ENCODE results near the gene TP53INP2.
"Not testable (repeated sequence)": the region's sequence is repeated elsewhere in the genome, so short reads cannot be mapped to it uniquely, and the experiment has no call there.

TP53INP2 gene

DNA sequence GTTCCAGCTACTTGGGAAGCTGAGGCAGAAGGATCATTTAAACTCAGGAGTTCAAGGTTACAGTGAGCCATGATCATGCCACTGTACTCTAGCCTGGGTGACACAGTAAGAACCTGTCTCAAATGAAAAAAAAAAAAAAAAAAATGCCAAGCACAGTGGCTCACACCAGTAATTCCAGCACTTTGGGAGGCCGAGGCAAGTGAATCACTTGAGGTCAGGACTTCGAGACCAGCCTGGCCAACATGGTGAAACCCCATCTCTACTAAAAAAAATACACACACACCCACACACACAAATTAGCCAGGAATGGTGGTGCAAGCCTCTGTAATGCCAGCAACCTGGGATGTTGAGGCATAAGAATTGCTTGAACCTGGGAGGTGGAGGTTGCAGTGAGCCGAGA lies 18.4 kb downstream of the TP53INP2 start:
- not testable (repeated sequence) for DNase-seq (ENCODE audit: low read depth)

- DNase-seq (ENCODE audit: low read depth): no peak
Observed at GRCh38 chr20:34724172-34724571, 20.0 kb downstream of the TP53INP2 start.

- DNase-seq (ENCODE audit: low read depth): no peak
Observed at GRCh38 chr20:34729416-34729815, 25.3 kb downstream of the TP53INP2 start.

GRCh38 chr20:34732523-34732922 lies 28.4 kb downstream of the TP53INP2 start:
- no peak for DNase-seq (ENCODE audit: low read depth)

DNA sequence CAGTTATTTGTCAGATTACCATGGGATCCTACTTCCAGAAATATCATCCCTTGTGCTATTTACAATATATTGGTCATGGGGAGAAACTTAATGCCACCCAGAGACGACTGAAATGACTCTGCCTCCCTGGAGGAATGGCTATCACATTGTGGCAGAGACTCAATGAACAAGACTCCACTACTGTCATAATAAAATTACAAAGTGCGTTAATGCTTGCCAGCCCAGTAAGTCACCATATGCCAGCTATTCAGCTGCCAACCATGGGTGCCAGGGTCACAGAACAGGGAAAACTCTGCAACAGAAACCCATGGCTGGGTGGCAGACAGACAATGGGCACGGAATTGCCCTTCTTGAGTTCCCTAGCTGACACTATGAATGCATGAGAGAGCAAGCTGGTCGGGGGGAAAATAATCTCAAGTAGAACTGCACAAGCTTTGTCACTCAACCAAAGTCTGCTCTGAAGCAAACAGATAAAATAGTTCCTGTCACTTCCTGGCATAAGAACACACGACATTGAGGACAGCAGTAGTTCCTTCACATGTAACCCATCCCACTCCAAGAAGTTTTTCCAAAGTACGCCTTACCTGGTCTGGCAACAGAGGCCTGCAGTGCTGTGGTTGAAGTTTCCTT lies 32.1 kb downstream of the TP53INP2 start:
- no peak for DNase-seq (ENCODE audit: low read depth)

GRCh38 chr20:34743039-34743438 lies 38.9 kb downstream of the TP53INP2 start:
- DNase-seq (ENCODE audit: low read depth): no peak

GRCh38 chr20:34744340-34744739 lies 40.2 kb downstream of the TP53INP2 start:
- DNase-seq (ENCODE audit: low read depth): no peak

DNA sequence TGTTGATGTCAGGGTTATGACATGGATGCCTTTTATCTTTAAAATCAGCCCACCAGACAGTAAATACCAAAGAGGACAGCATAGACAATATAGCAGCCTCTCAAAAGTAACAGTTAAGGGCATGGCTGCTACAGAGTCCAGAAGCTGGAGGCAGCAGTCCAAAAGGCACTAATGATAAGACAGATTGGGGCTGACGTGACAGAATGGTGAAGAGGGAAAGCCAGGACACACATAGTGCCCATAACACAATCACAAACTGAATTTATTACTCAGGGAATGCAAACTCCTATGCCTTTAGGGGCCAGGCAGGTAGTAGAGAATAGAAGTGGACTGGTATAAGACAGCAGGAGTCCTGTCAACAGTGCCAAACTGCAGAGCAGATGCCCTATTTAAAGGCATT lies 40.7 kb downstream of the TP53INP2 start:
- DNase-seq (ENCODE audit: low read depth): no peak

DNA sequence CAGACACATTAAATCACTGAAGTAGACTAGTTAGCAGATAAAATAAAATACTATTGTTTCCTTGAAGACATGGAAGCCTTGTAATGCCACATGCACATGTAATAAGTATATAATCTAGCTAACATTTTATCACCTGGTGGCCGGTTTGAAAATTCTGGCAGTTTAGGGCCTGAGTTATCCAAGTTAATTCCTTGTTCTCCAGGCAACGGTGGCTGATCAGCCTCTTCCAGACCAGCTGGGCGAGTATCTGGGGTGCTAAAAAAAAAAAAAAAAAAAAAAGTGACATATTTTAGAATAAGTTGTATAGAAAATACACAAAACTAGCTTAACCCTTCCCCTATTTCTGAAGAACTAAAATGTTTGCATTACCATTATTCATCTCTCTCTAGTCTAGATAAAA lies 42.5 kb downstream of the TP53INP2 start:
- no peak for DNase-seq (ENCODE audit: low read depth)

DNA sequence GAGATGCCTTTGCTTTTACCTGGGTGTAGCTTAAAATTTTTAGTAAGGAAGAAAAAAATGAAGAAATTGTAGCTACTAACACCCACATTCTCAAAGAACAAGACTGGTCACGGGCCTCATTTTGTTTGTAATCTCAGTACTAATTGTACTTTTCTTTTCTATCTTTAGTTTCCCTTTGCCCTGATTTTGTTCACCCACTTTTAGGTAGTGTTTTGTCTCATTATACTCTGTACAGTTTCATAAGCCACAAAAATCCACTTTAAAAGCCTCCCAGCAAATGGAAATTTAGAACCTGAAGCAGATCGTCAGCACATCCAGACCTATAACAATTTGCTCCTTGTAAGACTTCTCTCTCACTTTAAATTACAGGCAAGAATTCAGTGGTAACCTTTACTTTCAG lies 43.3 kb downstream of the TP53INP2 start:
- no peak for DNase-seq (ENCODE audit: low read depth)

DNA sequence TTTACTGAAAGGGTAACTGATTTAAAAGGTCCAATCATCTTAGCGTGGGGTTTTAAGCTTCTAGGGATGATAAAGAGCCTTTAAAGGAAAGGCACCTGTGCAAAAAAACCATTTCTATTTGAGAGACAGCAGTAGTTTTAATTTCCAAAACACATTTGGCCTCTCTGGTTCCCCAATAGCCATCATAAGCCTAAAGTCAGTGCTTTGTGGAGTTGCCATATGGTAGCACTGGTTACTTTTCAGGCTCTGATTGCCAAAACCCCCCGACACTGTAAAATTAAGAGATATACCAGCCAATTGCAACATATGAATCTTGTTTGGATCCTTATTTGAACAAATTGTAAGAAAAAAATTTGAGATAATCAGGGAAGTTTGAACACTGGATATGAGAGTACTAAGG lies 44.6 kb downstream of the TP53INP2 start:
- DNase-seq (ENCODE audit: low read depth): no peak

- no peak for DNase-seq (ENCODE audit: low read depth)
Observed at GRCh38 chr20:34750484-34750883, 46.3 kb downstream of the TP53INP2 start.

- DNase-seq (ENCODE audit: low read depth): no peak
Observed at GRCh38 chr20:34751453-34751852, 47.3 kb downstream of the TP53INP2 start.

DNA sequence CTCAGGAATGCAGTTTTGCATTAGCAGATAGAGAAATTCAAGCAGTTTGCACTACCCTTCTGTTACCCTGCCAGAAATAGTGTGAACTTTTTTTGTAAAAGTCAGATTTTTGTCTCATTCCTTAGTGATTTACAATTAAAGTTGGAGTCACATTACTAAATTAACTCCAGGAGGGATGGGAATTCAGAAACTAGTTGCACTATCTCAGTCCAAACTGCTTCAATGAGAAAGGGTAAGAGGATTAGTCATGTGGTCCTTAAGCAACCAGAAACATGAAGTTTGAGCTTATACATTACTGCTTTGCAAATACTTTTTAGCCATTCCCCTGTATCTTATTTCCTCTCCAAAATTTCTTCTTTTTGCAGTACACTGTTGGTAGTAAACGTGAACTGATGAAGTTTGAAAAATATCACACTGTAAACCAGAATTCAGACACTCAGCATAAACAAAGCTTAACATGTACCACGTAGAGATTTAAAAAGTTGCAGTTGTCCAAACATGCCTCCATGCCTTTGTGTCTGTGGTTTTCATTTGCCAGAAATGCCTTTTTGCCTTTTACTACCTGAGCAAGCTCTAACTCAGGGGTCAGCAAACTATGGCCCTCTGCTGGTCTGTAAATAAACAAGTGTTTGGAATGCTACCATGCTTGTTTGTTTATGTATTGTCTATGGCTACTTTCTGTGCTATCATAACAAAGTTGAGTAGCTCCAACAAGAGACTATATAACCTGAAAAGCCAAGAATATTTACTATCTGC lies 49.7 kb downstream of the TP53INP2 start:
- no peak for DNase-seq (ENCODE audit: low read depth)

DNA sequence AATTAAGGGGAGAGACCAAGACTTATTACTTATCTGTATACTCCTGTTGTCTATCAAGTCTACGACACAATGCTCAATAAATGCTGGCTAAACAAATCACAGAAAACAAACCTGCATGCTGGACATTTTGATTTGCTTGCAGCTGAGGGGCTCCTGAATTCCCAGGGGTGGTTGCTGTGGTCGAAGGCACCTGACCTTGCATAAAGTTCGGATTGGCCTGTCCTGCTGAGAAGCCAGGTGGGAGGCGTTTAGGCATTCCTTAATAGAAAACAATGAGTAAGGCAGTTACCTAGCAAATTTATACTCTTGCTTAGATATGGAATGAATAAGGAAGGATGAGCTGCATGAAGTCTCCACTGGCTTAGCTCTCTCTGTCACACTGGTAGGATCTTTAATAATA lies 50.5 kb downstream of the TP53INP2 start:
- DNase-seq (ENCODE audit: low read depth): no peak

DNA sequence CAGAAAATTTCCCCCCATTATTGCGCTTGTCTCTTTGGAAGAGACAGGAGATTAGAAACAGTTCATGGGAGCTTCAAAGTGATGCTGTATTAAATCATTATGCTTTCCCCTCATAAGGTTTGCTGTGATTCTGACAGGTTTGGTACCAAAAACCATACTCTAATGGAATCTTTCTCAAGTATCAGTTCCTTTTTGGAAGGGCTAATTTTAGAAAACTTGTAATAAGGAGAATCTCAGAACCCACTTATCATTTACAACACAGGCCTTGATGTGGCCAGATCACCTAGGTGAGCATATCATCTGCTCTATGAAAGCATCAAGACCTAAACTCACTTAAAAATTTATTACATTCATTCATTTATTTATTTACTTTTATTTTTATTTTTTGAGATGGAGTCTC lies 51.2 kb downstream of the TP53INP2 start:
- no peak for DNase-seq (ENCODE audit: low read depth)

GRCh38 chr20:34762031-34762555 lies 57.9 kb downstream of the TP53INP2 start:
- no peak for DNase-seq (ENCODE audit: low read depth)

All from HS-5 (cell line).